ENCODE measurements around the gene UBE2O.

GRCh38 chr17:76421044-76421407 is 31.9 kb downstream of the UBE2O start:
- TF ChIP-seq ZNF280C (tag by site-specific recombination; IDR thresholded peaks at IDR 0.05) (no peak), ZSCAN16 (tag by site-specific recombination; IDR thresholded peaks at IDR 0.05) (no peak), ZSCAN5A (tag by site-specific recombination; IDR thresholded peaks at IDR 0.05) (no peak), YY1 (tag by site-specific recombination; IDR thresholded peaks at IDR 0.05) (no peak), ZNF521 (tag by site-specific recombination; IDR thresholded peaks at IDR 0.05) (no peak), CTCF (tag by site-specific recombination; IDR thresholded peaks at IDR 0.05) (no peak), PRDM1 (tag by site-specific recombination; IDR thresholded peaks at IDR 0.05) (no peak), PATZ1 (tag by site-specific recombination; IDR thresholded peaks at IDR 0.05) (no peak), ZNF341 (tag by site-specific recombination; IDR thresholded peaks at IDR 0.05; ENCODE audit: low read depth) (no peak), ZBTB21 (tag by site-specific recombination; IDR thresholded peaks at IDR 0.05) (no peak), ZXDB (tag by site-specific recombination; IDR thresholded peaks at IDR 0.05) (no peak), ATF2 (tag by site-specific recombination; IDR thresholded peaks at IDR 0.05; ENCODE audit: low read depth) (no peak), ZNF510 (tag by site-specific recombination; IDR thresholded peaks at IDR 0.05; ENCODE audit: insufficient replicate concordance) (no peak), ZNF596 (tag by site-specific recombination; IDR thresholded peaks at IDR 0.05) (no peak)
